H9 (cell line): ENCODE measurements around the gene RAB40B. TPM values are rescaled to one million over a fixed set of nuclear protein-coding genes. Genes with fewer than 3 reads are reported as not detected.

Experiments
- DNase-seq: peaks from one replicate; pipeline ENCODE4 v3.0.0-alpha.2; 2017
- H2AFZ ChIP-seq: one replicate; pipeline ENCODE4 v1.6.1; 2013; ENCODE audit warnings: mild to moderate bottlenecking, low read length, control low read depth, moderate library complexity
- H2AK5ac ChIP-seq: 2 replicates; pipeline ENCODE4 v1.6.1; 2013; ENCODE audit warnings: low read length, control low read depth, mixed read lengths; ENCODE audit not compliant: insufficient read length
- H2BK120ac ChIP-seq: one replicate; pipeline ENCODE4 v1.6.1; 2013; ENCODE audit warnings: low read depth, mild to moderate bottlenecking, low read length, control low read depth, inconsistent platforms; ENCODE audit not compliant: poor library complexity, severe bottlenecking
- H2BK12ac ChIP-seq: 2 replicates; pipeline ENCODE4 v1.6.1; 2013; ENCODE audit warnings: low read length, control low read depth, mixed read lengths, low read depth; ENCODE audit not compliant: insufficient read length
- H2BK15ac ChIP-seq: 2 replicates; pipeline ENCODE4 v1.6.1; 2013; ENCODE audit warnings: low read depth, low read length, control low read depth
- H2BK20ac ChIP-seq: one replicate; pipeline ENCODE4 v1.6.1; 2013; ENCODE audit warnings: low read depth, mild to moderate bottlenecking, low read length, control low read depth, inconsistent platforms; ENCODE audit not compliant: poor library complexity, severe bottlenecking
- H2BK5ac ChIP-seq: 2 replicates; pipeline ENCODE4 v1.6.1; 2013; ENCODE audit warnings: low read length, control low read depth, mixed read lengths; ENCODE audit not compliant: insufficient read length
- H3K14ac ChIP-seq: 2 replicates; pipeline ENCODE4 v1.6.1; 2013; ENCODE audit warnings: low read length, control low read depth; ENCODE audit not compliant: insufficient read depth
- H3K18ac ChIP-seq: 2 replicates; pipeline ENCODE4 v1.6.1; 2013; ENCODE audit warnings: low read depth, mild to moderate bottlenecking, mixed read lengths, low read length, control low read depth; ENCODE audit not compliant: insufficient read length
- H3K23ac ChIP-seq: 2 replicates; pipeline ENCODE4 v1.6.1; 2013; ENCODE audit warnings: low read length, control low read depth, mixed read lengths, low read depth; ENCODE audit not compliant: insufficient read length
- H3K23me2 ChIP-seq: 2 replicates; pipeline ENCODE4 v1.6.1; 2013; ENCODE audit warnings: low read depth, mild to moderate bottlenecking, mixed read lengths, low read length, control low read depth; ENCODE audit not compliant: insufficient read length, poor library complexity, severe bottlenecking
- H3K27ac ChIP-seq: 2 replicates; pipeline ENCODE4 v1.5.1; 2013; ENCODE audit warnings: low read length, control low read depth, mixed read lengths, low read depth; ENCODE audit not compliant: insufficient read length
- H3K27me3 ChIP-seq: 2 replicates; pipeline ENCODE4 v1.6.1; 2013; ENCODE audit warnings: low read length, control low read depth, inconsistent platforms; ENCODE audit not compliant: insufficient read depth
- H3K4ac ChIP-seq: 2 replicates; pipeline ENCODE4 v1.6.1; 2013; ENCODE audit warnings: low read depth, mild to moderate bottlenecking, control low read depth, inconsistent platforms, low read length, moderate library complexity
- H3K4me1 ChIP-seq: 2 replicates; pipeline ENCODE4 v1.6.1; 2013; ENCODE audit warnings: low read length, control low read depth, inconsistent platforms; ENCODE audit not compliant: insufficient read depth
- H3K4me2 ChIP-seq: 2 replicates; pipeline ENCODE4 v1.6.1; 2013; ENCODE audit warnings: low read length, control low read depth, mixed read lengths; ENCODE audit not compliant: insufficient read length, insufficient read depth
- H3K56ac ChIP-seq: 2 replicates; pipeline ENCODE4 v1.6.1; 2013; ENCODE audit warnings: low read depth, mild to moderate bottlenecking, mixed read lengths, low read length, control low read depth; ENCODE audit not compliant: insufficient read length
- H3K79me1 ChIP-seq: 2 replicates; pipeline ENCODE4 v1.6.1; 2013; ENCODE audit warnings: low read depth, mild to moderate bottlenecking, moderate library complexity, low read length, control low read depth, inconsistent platforms; ENCODE audit not compliant: insufficient read depth, poor library complexity, severe bottlenecking
- H3K79me2 ChIP-seq: 2 replicates; pipeline ENCODE4 v1.6.1; 2013; ENCODE audit warnings: low read length, control low read depth, inconsistent platforms; ENCODE audit not compliant: insufficient read depth
- H3K9ac ChIP-seq: 2 replicates; pipeline ENCODE4 v1.6.1; 2013; ENCODE audit warnings: low read length, control low read depth, mixed read lengths; ENCODE audit not compliant: insufficient read length; ENCODE audit errors: extremely low read depth
- H3K9me3 ChIP-seq: one replicate; pipeline ENCODE4 v1.6.1; 2013; ENCODE audit warnings: low read depth, low read length, inconsistent platforms; ENCODE audit not compliant: control insufficient read depth
- H3T11ph ChIP-seq: one replicate; pipeline ENCODE4 v1.6.1; 2013; ENCODE audit warnings: mild to moderate bottlenecking, low read length, control low read depth, inconsistent platforms
- H4K20me1 ChIP-seq: one replicate; pipeline ENCODE4 v1.6.1; 2013; ENCODE audit not compliant: control insufficient read depth, insufficient read length, insufficient read depth
- H4K5ac ChIP-seq: 2 replicates; pipeline ENCODE4 v1.6.1; 2013; ENCODE audit warnings: low read depth, mild to moderate bottlenecking, mixed read lengths, low read length, control low read depth; ENCODE audit not compliant: insufficient read length
- H4K8ac ChIP-seq: replicated peaks from 2 replicates; pipeline ENCODE4 v1.6.1; 2013; ENCODE audit warnings: low read length, control low read depth, mixed read lengths, low read depth; ENCODE audit not compliant: insufficient read length
- H4K91ac ChIP-seq: 2 replicates; pipeline ENCODE4 v1.6.1; 2013; ENCODE audit warnings: low read depth, mild to moderate bottlenecking, moderate library complexity, mixed read lengths, low read length, control low read depth; ENCODE audit not compliant: insufficient read length
- H3K27ac Mint-ChIP-seq, 3 experiments: 2 replicates in 2 of 3; 3 replicates in 1 of 3; pipeline ENCODE4 v1.8.0; 2020 to 2021; ENCODE audit warnings: mixed read lengths in 3 of 3, mild to moderate bottlenecking in 1 of 3, moderate library complexity in 1 of 3
- H3K27me3 Mint-ChIP-seq: 2 replicates; pipeline ENCODE4 v1.8.0; 2021; ENCODE audit warnings: low read depth, mild to moderate bottlenecking, moderate library complexity, mixed read lengths
- H3K36me3 Mint-ChIP-seq, 3 experiments: 2 replicates in 2 of 3; 3 replicates in 1 of 3; pipeline ENCODE4 v1.8.0; 2020 to 2021; ENCODE audit warnings: low read depth in 3 of 3, mixed read lengths in 3 of 3; ENCODE audit not compliant: insufficient read depth in 1 of 3
- H3K4me1 Mint-ChIP-seq, 2 experiments: 2 replicates each; pipeline ENCODE4 v1.8.0; 2020; ENCODE audit warnings: mixed read lengths in 2 of 2
- H3K4me3 Mint-ChIP-seq, 2 experiments: 2 replicates in 1 of 2; 3 replicates in 1 of 2; pipeline ENCODE4 v1.8.0; 2020 to 2021; ENCODE audit warnings: mild to moderate bottlenecking in 2 of 2, mixed read lengths in 2 of 2, moderate library complexity in 1 of 2
- H3K9me3 Mint-ChIP-seq, 2 experiments: 2 replicates in 1 of 2; 3 replicates in 1 of 2; pipeline ENCODE4 v1.8.0; 2020; ENCODE audit warnings: mild to moderate bottlenecking in 2 of 2, mixed read lengths in 2 of 2, moderate library complexity in 1 of 2
- WGBS: extraction: QIAGEN DNeasy Blood & Tissue Kit; methylation state at CpG from one replicate; pipeline ENCODE4 v1.1.7; 2013; ENCODE audit warnings: missing lambda C conversion rate, low lambda C conversion rate, mixed read lengths; ENCODE audit not compliant: insufficient read length; ENCODE audit errors: extremely low coverage; 5-methylcytosine and 5-hydroxymethylcytosine counted together
- total RNA-seq: library from RNA; stranded (reverse); gene quantifications from 2 replicates; pipeline ENCODE4 v1.2.1, GENCODE V29; 2021
- TF ChIP-seq, protein P1 (sequence below): fragments of 200-600 bp; sonication (generic); conservative IDR thresholded peaks from 3 replicates; pipeline ENCODE4 v1.8.0; 2021; ENCODE audit warnings: antibody characterized with exemption, mild to moderate bottlenecking

Gene RAB40B
- total RNA-seq, 1 experiment from 2014 or later, result 3.5 TPM

DNA sequence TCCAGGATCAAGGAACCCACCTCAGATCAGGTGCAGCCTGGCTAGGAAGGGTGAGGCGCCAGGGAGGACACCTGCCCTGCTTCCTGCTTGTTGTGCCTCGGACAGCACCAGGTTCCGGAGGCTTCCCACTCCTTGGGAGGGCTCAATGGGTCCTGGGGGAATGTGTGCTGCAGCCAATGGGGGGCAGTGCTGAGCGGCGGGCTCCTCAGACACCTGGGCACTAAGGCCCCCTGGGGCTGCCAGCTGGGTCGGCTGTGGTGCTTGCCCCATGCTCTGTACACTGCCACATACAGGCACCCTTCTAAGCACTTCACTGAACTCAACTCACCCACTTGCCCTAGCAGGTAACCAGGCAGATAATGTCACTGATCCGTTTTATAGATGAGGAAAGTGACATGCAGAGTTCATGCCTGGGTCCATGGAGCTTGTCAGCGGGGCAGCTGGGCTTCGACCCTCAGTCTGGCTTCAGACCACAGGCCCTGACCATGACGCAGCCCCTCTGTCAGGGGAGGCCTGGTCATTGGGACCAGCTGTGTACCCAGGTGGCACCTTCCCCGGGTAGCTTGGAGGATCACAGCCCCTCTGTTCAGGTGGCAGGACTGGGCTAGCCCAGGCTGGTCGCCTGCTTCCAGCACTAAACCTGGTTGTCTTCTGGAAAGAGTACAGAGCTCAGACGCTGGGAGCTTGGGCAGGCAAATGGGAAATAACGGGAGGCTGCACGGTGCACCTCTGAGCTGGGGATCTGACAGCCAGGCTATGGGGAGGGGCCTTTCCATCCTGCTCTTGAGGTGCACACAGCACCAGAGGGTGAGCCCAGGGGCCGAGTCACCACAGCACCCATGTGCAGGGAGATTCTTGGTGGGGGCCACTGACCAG lies 45.1 kb upstream of the RAB40B start:
- Histone ChIP-seq H2AFZ (no peak overlapping the region), H3K4me2 (no peak overlapping the region), H2BK120ac (no peak overlapping the region), H4K20me1 (no peaks in the 10 kb centered on the region), H4K8ac (no peak overlapping the region), H3K79me2 (no peaks in the 10 kb centered on the region), H3K14ac (no peak overlapping the region), H3K27me3 (no peaks in the 10 kb centered on the region), H2BK5ac (no peak overlapping the region), H3K56ac (no peak overlapping the region), H3K23me2 (no peaks in the 10 kb centered on the region), H2BK15ac (no peak overlapping the region), H2BK20ac (no peak overlapping the region), H3K18ac (no peak overlapping the region), H4K5ac (no peak overlapping the region), H3K4me1 (no peaks in the 10 kb centered on the region), H2BK12ac (no peak overlapping the region), H3K23ac (no peak overlapping the region), H3K4ac (no peak overlapping the region), H3T11ph (no peak overlapping the region), H3K79me1 (no peaks in the 10 kb centered on the region), H3K27ac (no peak overlapping the region), H4K91ac (no peak overlapping the region), H3K9me3 (no peaks in the 10 kb centered on the region), H3K9ac (no peak overlapping the region), H2AK5ac (no peak overlapping the region)
- no peaks in the 10 kb centered on the region for H3K27me3 Mint-ChIP-seq
- H3K36me3 Mint-ChIP-seq, result peaks cover 42 to 75% (median 67%) of the 10 kb centered on the region in 3 experiments
- no CpG with 5 or more reads among the region's 16 CpGs for WGBS
- peaks cover 17 to 19% of the 10 kb centered on the region in 2 experiments for H3K4me1 Mint-ChIP-seq
- H3K4me3 Mint-ChIP-seq, result no peak overlapping the region
- no peak overlapping the region for H3K27ac Mint-ChIP-seq
- peaks cover 28 to 35% of the 10 kb centered on the region in 2 experiments for H3K9me3 Mint-ChIP-seq
- DNase-seq, result peak; percentile 55
- TF ChIP-seq, protein P1, sequence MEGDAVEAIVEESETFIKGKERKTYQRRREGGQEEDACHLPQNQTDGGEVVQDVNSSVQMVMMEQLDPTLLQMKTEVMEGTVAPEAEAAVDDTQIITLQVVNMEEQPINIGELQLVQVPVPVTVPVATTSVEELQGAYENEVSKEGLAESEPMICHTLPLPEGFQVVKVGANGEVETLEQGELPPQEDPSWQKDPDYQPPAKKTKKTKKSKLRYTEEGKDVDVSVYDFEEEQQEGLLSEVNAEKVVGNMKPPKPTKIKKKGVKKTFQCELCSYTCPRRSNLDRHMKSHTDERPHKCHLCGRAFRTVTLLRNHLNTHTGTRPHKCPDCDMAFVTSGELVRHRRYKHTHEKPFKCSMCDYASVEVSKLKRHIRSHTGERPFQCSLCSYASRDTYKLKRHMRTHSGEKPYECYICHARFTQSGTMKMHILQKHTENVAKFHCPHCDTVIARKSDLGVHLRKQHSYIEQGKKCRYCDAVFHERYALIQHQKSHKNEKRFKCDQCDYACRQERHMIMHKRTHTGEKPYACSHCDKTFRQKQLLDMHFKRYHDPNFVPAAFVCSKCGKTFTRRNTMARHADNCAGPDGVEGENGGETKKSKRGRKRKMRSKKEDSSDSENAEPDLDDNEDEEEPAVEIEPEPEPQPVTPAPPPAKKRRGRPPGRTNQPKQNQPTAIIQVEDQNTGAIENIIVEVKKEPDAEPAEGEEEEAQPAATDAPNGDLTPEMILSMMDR, result peak; percentile 50; the same call in 2 of the 3 replicates
